Ishikawa (cell line): Measurements from ENCODE around the gene STARD8.

Source experiments
- CEBPB ChIP-seq: IDR thresholded peaks from 2 replicates; pipeline ENCODE4 v1.6.1; 2012
- CREB1 ChIP-seq: IDR thresholded peaks from 2 replicates; pipeline ENCODE4 v1.6.1; 2012; ENCODE audit warnings: low read depth
- EGR1 ChIP-seq: IDR thresholded peaks from 2 replicates; pipeline ENCODE4 v1.6.1; 2012
- EP300 ChIP-seq: IDR thresholded peaks from 2 replicates; pipeline ENCODE4 v1.6.1; 2012; ENCODE audit warnings: borderline replicate concordance
- FOXM1 ChIP-seq: IDR thresholded peaks from 2 replicates; pipeline ENCODE4 v1.6.1; 2012; ENCODE audit warnings: low read depth, borderline replicate concordance
- NFIC ChIP-seq: IDR thresholded peaks from 2 replicates; pipeline ENCODE4 v1.6.1; 2012
- RAD21 ChIP-seq: IDR thresholded peaks from 2 replicates; pipeline ENCODE4 v1.6.1; 2012; ENCODE audit warnings: low read depth
- TAF1 ChIP-seq: IDR thresholded peaks from 2 replicates; pipeline ENCODE4 v1.6.1; 2012; ENCODE audit warnings: low read depth, mild to moderate bottlenecking
- TCF12 ChIP-seq: IDR thresholded peaks from 2 replicates; pipeline ENCODE4 v1.6.1; 2012; ENCODE audit warnings: low read depth
- TEAD4 ChIP-seq: IDR thresholded peaks from 2 replicates; pipeline ENCODE4 v1.6.1; 2012
- YY1 ChIP-seq: IDR thresholded peaks from 2 replicates; pipeline ENCODE4 v1.6.1; 2012; ENCODE audit warnings: low read depth
- ZBTB7A ChIP-seq: IDR thresholded peaks from 2 replicates; pipeline ENCODE4 v1.6.1; 2012; ENCODE audit warnings: low read depth
- TF ChIP-seq, protein P1 (sequence below): IDR thresholded peaks from 2 replicates; pipeline ENCODE4 v1.6.1; 2012
- TF ChIP-seq, protein P2 (sequence below): IDR thresholded peaks from 2 replicates; pipeline ENCODE4 v1.6.1; 2012
- TF ChIP-seq, protein P3 (sequence below): IDR thresholded peaks from 2 replicates; pipeline ENCODE4 v1.6.1; 2012; ENCODE audit warnings: low read depth, mild to moderate bottlenecking

The STARD8 gene

DNA sequence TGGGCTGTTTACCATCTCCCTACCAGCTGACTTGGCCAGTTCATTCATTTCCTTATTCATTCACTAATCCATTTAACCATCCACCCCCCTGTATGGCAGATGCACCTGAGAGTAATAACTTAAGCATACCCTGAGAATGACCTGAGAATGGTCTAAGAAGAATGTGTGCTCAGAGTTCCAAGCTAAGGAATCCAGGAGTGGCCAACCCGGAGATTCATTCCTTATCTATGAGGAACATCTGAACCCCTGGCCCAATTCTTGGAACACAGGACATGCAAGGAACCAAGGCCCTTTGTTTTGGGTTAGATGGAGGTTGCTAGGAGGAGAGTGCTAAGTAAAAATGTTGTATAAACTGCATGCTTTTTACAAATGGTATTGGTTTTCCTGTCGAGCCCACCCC is 13.5 kb upstream of the STARD8 start:
- TF ChIP-seq, protein P1, sequence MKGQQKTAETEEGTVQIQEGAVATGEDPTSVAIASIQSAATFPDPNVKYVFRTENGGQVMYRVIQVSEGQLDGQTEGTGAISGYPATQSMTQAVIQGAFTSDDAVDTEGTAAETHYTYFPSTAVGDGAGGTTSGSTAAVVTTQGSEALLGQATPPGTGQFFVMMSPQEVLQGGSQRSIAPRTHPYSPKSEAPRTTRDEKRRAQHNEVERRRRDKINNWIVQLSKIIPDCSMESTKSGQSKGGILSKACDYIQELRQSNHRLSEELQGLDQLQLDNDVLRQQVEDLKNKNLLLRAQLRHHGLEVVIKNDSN = no peak
- TF ChIP-seq TAF1 (no peak), RAD21 (no peak), NFIC (no peak), EGR1 (no peak), CREB1 (no peak), TEAD4 (no peak), EP300 (no peak)

DNA sequence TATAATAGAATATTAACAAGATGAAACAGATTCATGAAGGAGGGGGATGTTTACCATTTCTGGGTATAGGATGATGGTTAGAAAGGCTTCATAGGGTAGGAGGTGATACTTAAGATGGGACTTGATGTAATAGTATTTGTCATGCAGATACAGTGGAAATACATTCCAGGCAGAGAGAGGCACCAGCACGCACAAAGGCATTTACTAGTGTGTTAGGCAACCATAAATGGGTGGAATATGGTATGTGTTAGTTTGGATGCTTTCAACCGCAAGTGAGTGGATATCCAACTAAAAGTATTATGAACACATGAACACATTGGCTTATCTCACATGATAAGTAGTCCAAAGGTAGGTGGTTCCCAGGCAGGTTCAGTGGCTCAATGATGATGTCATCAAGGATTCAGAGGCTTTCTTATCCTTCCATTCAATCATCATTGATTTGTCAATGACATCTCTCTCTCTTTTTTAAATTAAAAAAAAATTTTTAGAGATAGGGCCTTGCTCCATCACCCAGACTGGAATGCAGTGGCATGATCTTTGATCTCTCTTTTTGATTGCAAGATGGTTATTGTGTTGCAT is 12.7 kb upstream of the STARD8 start:
- TF ChIP-seq TEAD4 = no peak
- TF ChIP-seq EP300 = no peak
- TF ChIP-seq TCF12 = no peak
- no peak for TF ChIP-seq TAF1
- TF ChIP-seq CEBPB = no peak
- no peak for TF ChIP-seq EGR1
- TF ChIP-seq, protein P1 = no peak

DNA sequence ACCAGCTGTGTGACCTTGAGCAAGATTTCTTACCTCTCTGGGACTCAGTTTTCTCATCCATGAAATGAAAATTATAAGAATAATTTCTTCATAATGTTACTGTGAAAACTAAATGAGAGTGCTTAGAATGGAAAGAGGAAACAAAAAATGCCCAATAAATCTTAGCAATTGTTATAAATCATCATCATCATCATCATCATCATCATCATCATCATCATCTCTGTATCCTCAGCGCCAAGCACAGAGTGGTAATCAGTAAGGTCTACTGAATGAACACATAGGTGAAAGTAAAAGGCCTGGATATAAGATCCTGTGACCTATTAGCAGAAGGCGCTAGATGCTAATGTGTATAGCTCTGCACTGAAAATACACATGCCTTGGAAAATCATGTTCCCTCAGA is 6.8 kb upstream of the STARD8 start:
- TF ChIP-seq, protein P2, sequence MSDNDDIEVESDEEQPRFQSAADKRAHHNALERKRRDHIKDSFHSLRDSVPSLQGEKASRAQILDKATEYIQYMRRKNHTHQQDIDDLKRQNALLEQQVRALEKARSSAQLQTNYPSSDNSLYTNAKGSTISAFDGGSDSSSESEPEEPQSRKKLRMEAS = no peak

DNA sequence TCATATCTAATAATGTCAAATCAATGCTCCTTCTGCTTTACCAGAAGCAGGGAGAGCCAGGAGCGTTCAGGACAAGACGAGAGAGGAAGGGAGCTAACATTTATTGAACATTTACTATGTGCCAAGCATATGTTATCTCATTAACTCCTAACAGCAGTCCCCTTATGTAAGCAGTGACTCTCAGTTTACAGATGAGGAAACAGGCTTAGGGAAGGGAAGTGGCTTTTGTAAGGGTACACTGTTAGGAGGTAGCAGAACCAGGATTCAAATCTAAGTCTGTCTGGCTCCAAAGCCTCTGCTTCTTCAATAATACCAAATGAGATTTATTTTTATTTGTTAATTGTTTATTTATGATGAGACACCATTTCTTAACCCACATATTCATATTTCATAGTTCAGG is 2.6 kb upstream of the STARD8 start:
- TF ChIP-seq EGR1 = no peak
- TF ChIP-seq, protein P2 = no peak
- TF ChIP-seq CREB1 = no peak
- TF ChIP-seq CEBPB = no peak

DNA sequence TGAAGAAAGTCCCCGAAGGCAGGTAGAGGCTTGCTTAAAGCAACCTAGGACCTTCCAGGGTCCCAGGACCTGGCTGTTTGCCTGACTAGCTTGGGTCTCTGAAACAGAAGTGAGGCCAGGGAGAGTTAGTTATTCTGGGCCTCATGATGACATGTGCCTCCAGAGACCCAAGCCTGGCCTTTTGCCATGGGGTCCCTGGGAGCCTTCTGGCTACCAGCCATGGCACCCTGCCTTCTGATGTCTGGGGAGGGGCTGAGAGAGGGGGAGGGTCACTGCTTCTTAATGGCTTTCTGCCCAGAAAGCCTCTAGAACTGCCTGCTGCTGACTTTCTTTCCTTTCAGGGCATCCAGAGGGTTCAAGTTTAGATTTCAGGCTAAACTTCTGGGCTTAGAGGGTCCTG is 1.0 kb upstream of the STARD8 start:
- TF ChIP-seq CREB1 = no peak
- no peak for TF ChIP-seq TEAD4
- TF ChIP-seq EGR1 = no peak
- TF ChIP-seq, protein P1 = no peak
- no peak for TF ChIP-seq YY1
- TF ChIP-seq FOXM1 = no peak
- no peak for TF ChIP-seq TCF12
- no peak for TF ChIP-seq CEBPB
- TF ChIP-seq, protein P3, sequence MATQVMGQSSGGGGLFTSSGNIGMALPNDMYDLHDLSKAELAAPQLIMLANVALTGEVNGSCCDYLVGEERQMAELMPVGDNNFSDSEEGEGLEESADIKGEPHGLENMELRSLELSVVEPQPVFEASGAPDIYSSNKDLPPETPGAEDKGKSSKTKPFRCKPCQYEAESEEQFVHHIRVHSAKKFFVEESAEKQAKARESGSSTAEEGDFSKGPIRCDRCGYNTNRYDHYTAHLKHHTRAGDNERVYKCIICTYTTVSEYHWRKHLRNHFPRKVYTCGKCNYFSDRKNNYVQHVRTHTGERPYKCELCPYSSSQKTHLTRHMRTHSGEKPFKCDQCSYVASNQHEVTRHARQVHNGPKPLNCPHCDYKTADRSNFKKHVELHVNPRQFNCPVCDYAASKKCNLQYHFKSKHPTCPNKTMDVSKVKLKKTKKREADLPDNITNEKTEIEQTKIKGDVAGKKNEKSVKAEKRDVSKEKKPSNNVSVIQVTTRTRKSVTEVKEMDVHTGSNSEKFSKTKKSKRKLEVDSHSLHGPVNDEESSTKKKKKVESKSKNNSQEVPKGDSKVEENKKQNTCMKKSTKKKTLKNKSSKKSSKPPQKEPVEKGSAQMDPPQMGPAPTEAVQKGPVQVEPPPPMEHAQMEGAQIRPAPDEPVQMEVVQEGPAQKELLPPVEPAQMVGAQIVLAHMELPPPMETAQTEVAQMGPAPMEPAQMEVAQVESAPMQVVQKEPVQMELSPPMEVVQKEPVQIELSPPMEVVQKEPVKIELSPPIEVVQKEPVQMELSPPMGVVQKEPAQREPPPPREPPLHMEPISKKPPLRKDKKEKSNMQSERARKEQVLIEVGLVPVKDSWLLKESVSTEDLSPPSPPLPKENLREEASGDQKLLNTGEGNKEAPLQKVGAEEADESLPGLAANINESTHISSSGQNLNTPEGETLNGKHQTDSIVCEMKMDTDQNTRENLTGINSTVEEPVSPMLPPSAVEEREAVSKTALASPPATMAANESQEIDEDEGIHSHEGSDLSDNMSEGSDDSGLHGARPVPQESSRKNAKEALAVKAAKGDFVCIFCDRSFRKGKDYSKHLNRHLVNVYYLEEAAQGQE = no peak
- no peak for TF ChIP-seq NFIC
- no peak for TF ChIP-seq TAF1
- TF ChIP-seq ZBTB7A = no peak
- TF ChIP-seq, protein P2 = no peak
- TF ChIP-seq EP300 = no peak
- TF ChIP-seq RAD21 = no peak

DNA sequence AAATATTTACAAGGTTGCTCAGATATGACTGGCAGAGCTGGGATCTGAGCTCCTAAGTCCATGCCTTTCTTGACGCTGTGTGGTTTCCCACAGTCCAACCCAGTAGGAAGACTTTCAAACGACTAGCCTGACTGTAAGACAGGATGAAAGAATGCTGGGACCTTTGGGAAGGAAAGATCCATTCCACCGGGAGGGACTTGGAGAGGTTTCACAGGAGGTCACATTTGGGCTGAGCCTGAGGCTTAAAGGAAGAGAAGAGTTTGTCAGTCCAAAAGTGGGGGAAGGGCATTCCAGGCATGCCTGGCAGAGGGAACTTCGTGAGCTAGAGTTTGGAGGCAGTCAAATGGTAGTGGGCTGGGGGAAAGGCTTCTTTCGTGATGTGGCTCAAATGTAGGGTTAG is 1.5 kb downstream of the STARD8 start:
- no peak for TF ChIP-seq EGR1
- TF ChIP-seq CEBPB = no peak
- no peak for TF ChIP-seq NFIC
- no peak for TF ChIP-seq YY1
- no peak for TF ChIP-seq TAF1
- TF ChIP-seq CREB1 = no peak
- no peak for TF ChIP-seq ZBTB7A
- TF ChIP-seq RAD21 = no peak
- TF ChIP-seq, protein P2 = no peak
- TF ChIP-seq, protein P1 = no peak
- TF ChIP-seq FOXM1 = no peak
- no peak for TF ChIP-seq EP300
- no peak for TF ChIP-seq TEAD4

DNA sequence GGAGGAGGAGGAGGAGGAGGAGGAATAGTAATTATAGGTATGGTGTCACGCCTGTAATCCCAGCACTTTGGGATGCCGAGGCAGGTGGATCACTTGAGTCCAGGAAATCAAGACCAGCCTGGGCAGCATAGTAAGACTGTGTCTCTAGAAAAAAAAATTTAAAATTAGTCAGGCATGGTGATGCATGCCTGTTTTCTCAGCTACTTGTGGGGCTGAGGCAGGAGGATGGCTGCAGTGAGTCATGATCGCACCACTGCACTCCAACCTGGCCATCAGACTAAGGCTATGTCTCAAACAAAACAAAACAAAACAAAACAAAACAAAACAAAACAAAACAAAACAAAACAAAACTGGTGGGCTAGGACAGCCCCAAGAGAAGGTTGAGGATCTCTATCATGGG is 3.0 kb downstream of the STARD8 start:
- TF ChIP-seq RAD21 (no peak), FOXM1 (no peak), CREB1 (no peak), ZBTB7A (no peak), EP300 (no peak), EGR1 (no peak), TCF12 (no peak), NFIC (no peak), TAF1 (no peak), TEAD4 (no peak), YY1 (no peak), CEBPB (no peak)
- TF ChIP-seq, protein P1 = no peak
- TF ChIP-seq, protein P2 = no peak
- TF ChIP-seq, protein P3 = no peak
